HG02943 (cell line): Measurements from ENCODE around the gene PPM1M.

Experiments
- ATAC-seq: cut with Tn5 transposase; IDR thresholded peaks from one replicate; pipeline ENCODE4 v1.9.1; 2021; ENCODE audit warnings: mild to moderate bottlenecking, low read depth, moderate library complexity; ENCODE audit not compliant: unreplicated experiment

PPM1M gene

GRCh38 chr3:52229656-52230055, 15.9 kb upstream of the PPM1M start:
- ATAC-seq, result no peak

GRCh38 chr3:52230461-52230860, 15.1 kb upstream of the PPM1M start:
- no peak for ATAC-seq

- ATAC-seq, result no peak
These were observed 14.6 kb upstream of the PPM1M start for GRCh38 chr3:52230889-52231499.

- no peak for ATAC-seq
These were observed 13.9 kb upstream of the PPM1M start for GRCh38 chr3:52231502-52232278.

- no peak for ATAC-seq
These were observed 13.1 kb upstream of the PPM1M start for GRCh38 chr3:52232279-52233107.

GRCh38 chr3:52233108-52233591, 12.4 kb upstream of the PPM1M start:
- ATAC-seq, result no peak

- ATAC-seq, result no peak
These were observed 11.6 kb upstream of the PPM1M start for GRCh38 chr3:52233968-52234367.

- ATAC-seq, result no peak
These were observed 10.8 kb upstream of the PPM1M start for GRCh38 chr3:52234516-52235447.

GRCh38 chr3:52236424-52236886, 9.1 kb upstream of the PPM1M start:
- ATAC-seq, result no peak

- no peak for ATAC-seq
These were observed 8.4 kb upstream of the PPM1M start for GRCh38 chr3:52237006-52237656.

- ATAC-seq, result no peak
These were observed 7.8 kb upstream of the PPM1M start for GRCh38 chr3:52237657-52238172.

- ATAC-seq, result no peak
These were observed 7.3 kb upstream of the PPM1M start for GRCh38 chr3:52238193-52238760.

- peak; percentile 67 for ATAC-seq
These were observed 6.5 kb upstream of the PPM1M start, which contains the start of gene TWF2 for GRCh38 chr3:52238761-52239701. Gene TWF2, minus strand, starts transcription at chr3:52239158. Its CDS starts 142 bp downstream, at chr3:52239016.

- no peak for ATAC-seq
These were observed 5.3 kb upstream of the PPM1M start for GRCh38 chr3:52240059-52240885.

- ATAC-seq, result no peak
These were observed 4.6 kb upstream of the PPM1M start for GRCh38 chr3:52240886-52241370.

- ATAC-seq, result no peak
These were observed 3.5 kb upstream of the PPM1M start for GRCh38 chr3:52242039-52242438.
